SK-N-SH (cell line): ENCODE data around the gene PRUNE1. TPM values are rescaled to one million over a fixed set of nuclear protein-coding genes. Genes with fewer than 3 reads are reported as not detected.

ENCODE experiments used
- CTCF ChIA-PET: fragments of 300-600, 350-600 bp; formaldehyde crosslinking; extraction: SDS; loops from one replicate; lab custom pipeline; 2021; lab: Yijun Ruan, JAX
- POLR2A ChIA-PET: fragments of 350-600 bp; sonication (Branson Sonifier 250); formaldehyde crosslinking; extraction: SDS; loops from one replicate; lab custom pipeline; 2020; ENCODE audit warnings: antibody characterized with exemption, inconsistent platforms; lab: Yijun Ruan, JAX
- DNase-seq: peaks from one replicate; pipeline ENCODE4 v3.0.0; 2012
- H2AFZ ChIP-seq: fragments of 200-600 bp; sonication (generic); 2 replicates; pipeline ENCODE4 v1.8.1; 2016; ENCODE audit warnings: antibody characterized with exemption, mild to moderate bottlenecking, low read depth
- H3F3A ChIP-seq: fragments of 200-600 bp; sonication (generic); replicated peaks from 2 replicates; pipeline ENCODE3; 2016; ENCODE audit warnings: antibody characterized with exemption, mild to moderate bottlenecking; ENCODE audit not compliant: insufficient read depth
- H3K27ac ChIP-seq, 2 experiments: fragments of 200-500 bp in 1 of 2; fragments of 200-600 bp in 1 of 2; sonication (Bioruptor generic) in 1 of 2; sonication (generic), shearing (Covaris generic) in 1 of 2; 2 replicates each; pipeline versions ENCODE4 v1.5.1 to v1.6.1; 2014 to 2016; ENCODE audit warnings: low read depth in 2 of 2, inconsistent platforms in 1 of 2, low read length in 1 of 2, mild to moderate bottlenecking in 1 of 2, mixed read lengths in 1 of 2
- H3K27me3 ChIP-seq: fragments of 200-600 bp; sonication (generic), shearing (Covaris generic); 2 replicates; pipeline ENCODE4 v1.6.1; 2016; ENCODE audit warnings: mixed run types; ENCODE audit not compliant: insufficient read depth
- H3K36me3 ChIP-seq, 2 experiments: fragments of 200-500 bp in 1 of 2; fragments of 200-600 bp in 1 of 2; sonication (Bioruptor generic) in 1 of 2; sonication (generic) in 1 of 2; replicated peaks in 1 of 2; 2 replicates each; pipeline versions ENCODE3 to v1.5.1; 2014 to 2016; ENCODE audit warnings: low read length in 1 of 2, mild to moderate bottlenecking in 1 of 2; ENCODE audit not compliant: insufficient read depth in 2 of 2, control insufficient read depth in 1 of 2
- H3K4me1 ChIP-seq, 2 experiments: fragments of 200-500 bp in 1 of 2; fragments of 200-600 bp in 1 of 2; sonication (Bioruptor generic) in 1 of 2; sonication (generic), shearing (Covaris generic) in 1 of 2; 2 replicates each; pipeline versions ENCODE4 v1.5.1 to v1.6.1; 2014 to 2016; ENCODE audit warnings: low read depth in 1 of 2, low read length in 1 of 2, mixed run types in 1 of 2; ENCODE audit not compliant: insufficient read depth in 2 of 2, control insufficient read depth in 1 of 2
- H3K4me2 ChIP-seq: fragments of 200-600 bp; sonication (generic), shearing (Covaris generic); 2 replicates; pipeline ENCODE4 v1.6.1; 2017; ENCODE audit warnings: mixed run types
- H3K4me3 ChIP-seq, 2 experiments: fragments of 200-500 bp in 1 of 2; fragments of 200-600 bp in 1 of 2; sonication (Bioruptor generic) in 1 of 2; sonication (generic), shearing (Covaris generic) in 1 of 2; 2 replicates each; pipeline versions ENCODE4 v1.5.1 to v1.8.1; 2014 to 2016; ENCODE audit warnings: low read depth in 2 of 2, inconsistent platforms in 1 of 2, low read length in 1 of 2, mild to moderate bottlenecking in 1 of 2, mixed read lengths in 1 of 2, moderate library complexity in 1 of 2
- H3K79me2 ChIP-seq: fragments of 200-600 bp; sonication (generic); 2 replicates; pipeline ENCODE4 v1.8.1; 2017; ENCODE audit warnings: mild to moderate bottlenecking; ENCODE audit not compliant: insufficient read depth
- H3K9ac ChIP-seq: fragments of 200-600 bp; sonication (generic); 2 replicates; pipeline ENCODE4 v1.6.1; 2017; ENCODE audit warnings: mixed run types
- H3K9me2 ChIP-seq: fragments of 200-600 bp; sonication (generic); 2 replicates; pipeline ENCODE4 v1.6.1; 2017; ENCODE audit warnings: mixed run types
- H3K9me3 ChIP-seq: fragments of 200-600 bp; sonication (generic); 2 replicates; pipeline ENCODE4 v1.6.1; 2017; ENCODE audit warnings: mixed run types, mild to moderate bottlenecking, moderate library complexity
- H4K20me1 ChIP-seq: fragments of 200-600 bp; sonication (generic); 2 replicates; pipeline ENCODE4 v1.6.1; 2017; ENCODE audit warnings: mild to moderate bottlenecking, mixed run types; ENCODE audit not compliant: insufficient read depth
- EP300 ChIP-seq, 2 experiments: IDR thresholded peaks; 2 replicates each; pipeline versions ENCODE4 v1.4.0 to v1.6.1; 2012; ENCODE audit warnings: borderline replicate concordance in 1 of 2, low read depth in 1 of 2, low read length in 1 of 2
- EZH2phosphoT487 ChIP-seq: fragments of 200-600 bp; sonication (generic); IDR thresholded peaks from 2 replicates; pipeline ENCODE4 v1.6.1; 2017; ENCODE audit warnings: low read depth, mixed run types, mild to moderate bottlenecking, antibody characterized with exemption, moderate library complexity, borderline replicate concordance
- FOXM1 ChIP-seq: IDR thresholded peaks from 2 replicates; pipeline ENCODE4 v1.4.0; 2012; ENCODE audit warnings: low read depth, mild to moderate bottlenecking
- GABPA ChIP-seq: IDR thresholded peaks from 2 replicates; pipeline ENCODE4 v1.4.0; 2012; ENCODE audit warnings: low read depth, mild to moderate bottlenecking
- GATA2 ChIP-seq: sonication (generic); formaldehyde crosslinking; IDR thresholded peaks from 2 replicates; pipeline ENCODE4 v1.5.0; 2020; ENCODE audit warnings: mild to moderate bottlenecking, missing genetic modification reagents
- IRF3 ChIP-seq: fragments of 150-350 bp; IDR thresholded peaks from 2 replicates; pipeline ENCODE4 v1.6.1; 2016; ENCODE audit warnings: mild to moderate bottlenecking, low read depth, low read length
- JUND ChIP-seq: IDR thresholded peaks from 2 replicates; pipeline ENCODE4 v1.4.0; 2012
- MEF2A ChIP-seq: IDR thresholded peaks from 2 replicates; pipeline ENCODE4 v1.4.0; 2012; ENCODE audit warnings: low read depth, borderline replicate concordance
- MXI1 ChIP-seq: IDR thresholded peaks from 2 replicates; pipeline ENCODE4 v1.6.1; 2012; ENCODE audit warnings: mild to moderate bottlenecking, low read depth, low read length, improper control_type of control experiment
- POLR2AphosphoS5 ChIP-seq: IDR thresholded peaks from 2 replicates; pipeline ENCODE4 v1.6.1; 2012; ENCODE audit warnings: low read depth, low read length
- RAD21 ChIP-seq: IDR thresholded peaks from 2 replicates; pipeline ENCODE4 v1.6.1; 2012; ENCODE audit warnings: mild to moderate bottlenecking, low read length
- RCOR1 ChIP-seq: fragments of 150-350 bp; IDR thresholded peaks from 2 replicates; pipeline ENCODE4 v1.6.1; 2017; ENCODE audit warnings: antibody characterized with exemption, low read length
- SIN3A ChIP-seq: IDR thresholded peaks from 2 replicates; pipeline ENCODE4 v1.6.1; 2012; ENCODE audit warnings: low read depth, mild to moderate bottlenecking, low read length, moderate library complexity, borderline replicate concordance
- TAF1 ChIP-seq: IDR thresholded peaks from 2 replicates; pipeline ENCODE4 v1.6.1; 2012; ENCODE audit warnings: low read depth, mild to moderate bottlenecking, low read length, moderate library complexity, borderline replicate concordance
- WGBS: methylation state at CpG from one replicate; pipeline ENCODE4 v1.1.6; 2017; ENCODE audit warnings: low lambda C conversion rate; 5-methylcytosine and 5-hydroxymethylcytosine counted together
- polyA plus RNA-seq, 3 experiments: library from polyadenylated mRNA; depleted of rRNA; stranded (reverse); fragments of >200 nt; gene quantifications; 2 replicates each; pipeline ENCODE4 v1.2.3, GENCODE V29; 2012
- TF ChIP-seq, protein P1 (sequence below): fragments of 150-350 bp; IDR thresholded peaks from 2 replicates; pipeline ENCODE4 v1.6.1; 2017; ENCODE audit warnings: antibody characterized with exemption, low read length, low read depth, borderline replicate concordance
- TF ChIP-seq, protein P2 (sequence below): IDR thresholded peaks from 2 replicates; pipeline ENCODE4 v1.6.1; 2012; ENCODE audit warnings: mild to moderate bottlenecking, low read depth, low read length, moderate library complexity
- TF ChIP-seq, protein P3 (sequence below): IDR thresholded peaks from 2 replicates; pipeline ENCODE4 v1.4.0; 2012; ENCODE audit warnings: low read depth, borderline replicate concordance
- TF ChIP-seq, protein P4 (sequence below): IDR thresholded peaks from 2 replicates; pipeline ENCODE4 v1.4.0; 2012; ENCODE audit warnings: low read depth

The PRUNE1 gene
- polyA plus RNA-seq, 1 of the 3 experiments (the other 2 are of a cell fraction) = 7.3 TPM

DNA sequence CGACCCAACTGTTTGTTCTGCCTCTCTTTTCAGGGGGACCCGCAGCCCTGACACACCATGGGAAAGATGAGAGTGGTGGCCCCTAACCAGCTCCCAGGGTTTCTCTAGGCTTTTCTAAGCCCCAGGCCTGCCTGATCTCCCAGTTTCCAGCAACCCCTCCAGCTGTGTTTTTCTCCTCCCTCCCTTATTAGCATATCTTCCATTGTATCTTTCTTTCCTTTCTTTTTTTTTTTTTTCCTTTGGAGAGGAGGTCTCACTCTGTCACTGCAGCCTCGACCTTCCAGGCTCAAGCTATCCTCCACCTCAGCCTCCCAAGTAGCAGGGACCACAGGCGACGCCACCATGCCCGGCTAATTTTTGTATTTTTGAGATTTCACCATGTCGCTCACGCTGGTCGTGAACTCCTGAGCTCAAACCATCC lies 31.8 kb upstream of the PRUNE1 start:
- no peaks in the 10 kb centered on the region for H3K9me2 ChIP-seq
- no peaks in the 10 kb centered on the region for H3K36me3 ChIP-seq
- H2AFZ ChIP-seq = no peak overlapping the region
- no peak overlapping the region for H3K4me3 ChIP-seq
- ChIA-PET POLR2A (no interaction called here), CTCF (interaction anchor here (17.0 kb wide), 1 partner anchor 24 kb away, joined by 371 read pairs; the partner anchor contains the start of gene MINDY1)
- no peak for TF ChIP-seq IRF3
- no peak for TF ChIP-seq MXI1
- TF ChIP-seq GABPA = no peak
- TF ChIP-seq RCOR1 = no peak
- no peak for TF ChIP-seq JUND
- TF ChIP-seq RAD21 = no peak
- TF ChIP-seq POLR2AphosphoS5 = no peak
- no peak for TF ChIP-seq FOXM1
- no peak for TF ChIP-seq GATA2
- no peak for TF ChIP-seq EZH2phosphoT487
- TF ChIP-seq, protein P1, sequence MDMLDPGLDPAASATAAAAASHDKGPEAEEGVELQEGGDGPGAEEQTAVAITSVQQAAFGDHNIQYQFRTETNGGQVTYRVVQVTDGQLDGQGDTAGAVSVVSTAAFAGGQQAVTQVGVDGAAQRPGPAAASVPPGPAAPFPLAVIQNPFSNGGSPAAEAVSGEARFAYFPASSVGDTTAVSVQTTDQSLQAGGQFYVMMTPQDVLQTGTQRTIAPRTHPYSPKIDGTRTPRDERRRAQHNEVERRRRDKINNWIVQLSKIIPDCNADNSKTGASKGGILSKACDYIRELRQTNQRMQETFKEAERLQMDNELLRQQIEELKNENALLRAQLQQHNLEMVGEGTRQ = no peak
- TF ChIP-seq, protein P2, sequence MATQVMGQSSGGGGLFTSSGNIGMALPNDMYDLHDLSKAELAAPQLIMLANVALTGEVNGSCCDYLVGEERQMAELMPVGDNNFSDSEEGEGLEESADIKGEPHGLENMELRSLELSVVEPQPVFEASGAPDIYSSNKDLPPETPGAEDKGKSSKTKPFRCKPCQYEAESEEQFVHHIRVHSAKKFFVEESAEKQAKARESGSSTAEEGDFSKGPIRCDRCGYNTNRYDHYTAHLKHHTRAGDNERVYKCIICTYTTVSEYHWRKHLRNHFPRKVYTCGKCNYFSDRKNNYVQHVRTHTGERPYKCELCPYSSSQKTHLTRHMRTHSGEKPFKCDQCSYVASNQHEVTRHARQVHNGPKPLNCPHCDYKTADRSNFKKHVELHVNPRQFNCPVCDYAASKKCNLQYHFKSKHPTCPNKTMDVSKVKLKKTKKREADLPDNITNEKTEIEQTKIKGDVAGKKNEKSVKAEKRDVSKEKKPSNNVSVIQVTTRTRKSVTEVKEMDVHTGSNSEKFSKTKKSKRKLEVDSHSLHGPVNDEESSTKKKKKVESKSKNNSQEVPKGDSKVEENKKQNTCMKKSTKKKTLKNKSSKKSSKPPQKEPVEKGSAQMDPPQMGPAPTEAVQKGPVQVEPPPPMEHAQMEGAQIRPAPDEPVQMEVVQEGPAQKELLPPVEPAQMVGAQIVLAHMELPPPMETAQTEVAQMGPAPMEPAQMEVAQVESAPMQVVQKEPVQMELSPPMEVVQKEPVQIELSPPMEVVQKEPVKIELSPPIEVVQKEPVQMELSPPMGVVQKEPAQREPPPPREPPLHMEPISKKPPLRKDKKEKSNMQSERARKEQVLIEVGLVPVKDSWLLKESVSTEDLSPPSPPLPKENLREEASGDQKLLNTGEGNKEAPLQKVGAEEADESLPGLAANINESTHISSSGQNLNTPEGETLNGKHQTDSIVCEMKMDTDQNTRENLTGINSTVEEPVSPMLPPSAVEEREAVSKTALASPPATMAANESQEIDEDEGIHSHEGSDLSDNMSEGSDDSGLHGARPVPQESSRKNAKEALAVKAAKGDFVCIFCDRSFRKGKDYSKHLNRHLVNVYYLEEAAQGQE = no peak
- TF ChIP-seq TAF1 = no peak
- no peak for TF ChIP-seq SIN3A
- TF ChIP-seq, protein P3, sequence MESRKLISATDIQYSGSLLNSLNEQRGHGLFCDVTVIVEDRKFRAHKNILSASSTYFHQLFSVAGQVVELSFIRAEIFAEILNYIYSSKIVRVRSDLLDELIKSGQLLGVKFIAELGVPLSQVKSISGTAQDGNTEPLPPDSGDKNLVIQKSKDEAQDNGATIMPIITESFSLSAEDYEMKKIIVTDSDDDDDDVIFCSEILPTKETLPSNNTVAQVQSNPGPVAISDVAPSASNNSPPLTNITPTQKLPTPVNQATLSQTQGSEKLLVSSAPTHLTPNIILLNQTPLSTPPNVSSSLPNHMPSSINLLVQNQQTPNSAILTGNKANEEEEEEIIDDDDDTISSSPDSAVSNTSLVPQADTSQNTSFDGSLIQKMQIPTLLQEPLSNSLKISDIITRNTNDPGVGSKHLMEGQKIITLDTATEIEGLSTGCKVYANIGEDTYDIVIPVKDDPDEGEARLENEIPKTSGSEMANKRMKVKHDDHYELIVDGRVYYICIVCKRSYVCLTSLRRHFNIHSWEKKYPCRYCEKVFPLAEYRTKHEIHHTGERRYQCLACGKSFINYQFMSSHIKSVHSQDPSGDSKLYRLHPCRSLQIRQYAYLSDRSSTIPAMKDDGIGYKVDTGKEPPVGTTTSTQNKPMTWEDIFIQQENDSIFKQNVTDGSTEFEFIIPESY = no peak
- TF ChIP-seq, protein P4, sequence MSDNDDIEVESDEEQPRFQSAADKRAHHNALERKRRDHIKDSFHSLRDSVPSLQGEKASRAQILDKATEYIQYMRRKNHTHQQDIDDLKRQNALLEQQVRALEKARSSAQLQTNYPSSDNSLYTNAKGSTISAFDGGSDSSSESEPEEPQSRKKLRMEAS = no peak
- no peak for TF ChIP-seq EP300 (IDR thresholded peaks at IDR 0.05; ENCODE audit: borderline replicate concordance in 1 of 2, low read depth in 1 of 2, low read length in 1 of 2)
- TF ChIP-seq MEF2A = no peak
- peaks cover 22% of the 10 kb centered on the region for H4K20me1 ChIP-seq
- peak overlapping the region; percentile 36; the same call in 1 of the 2 replicates for H3K9ac ChIP-seq
- 95% methylated on average over 7 of the region's 9 CpGs for WGBS
- peaks cover 23% of the 10 kb centered on the region for H3F3A ChIP-seq
- H3K27ac ChIP-seq = peak overlapping the region in 1 of 2 experiments; percentile 77; a peak in 3 of 4 replicates
- H3K4me2 ChIP-seq = peak overlapping the region; percentile 60
- peaks cover 36% of the 10 kb centered on the region for H3K79me2 ChIP-seq
- H3K27me3 ChIP-seq = no peaks in the 10 kb centered on the region
- H3K9me3 ChIP-seq = no peaks in the 10 kb centered on the region
- no peak for DNase-seq
- H3K4me1 ChIP-seq = peaks cover 37 to 46% of the 10 kb centered on the region in 2 experiments
